Measurements from ENCODE around the gene TRIM15. TPM values are rescaled to one million over a fixed set of nuclear protein-coding genes. Genes with fewer than 3 reads are reported as not detected.
"Not testable (repeated sequence)": the region's sequence is repeated elsewhere in the genome, so short reads cannot be mapped to it uniquely, and the experiment has no call there.

Gene TRIM15
- not detected in 3 replicates for total RNA-seq

GRCh38 chr6:30163090-30163917 is at the start of gene TRIM15:
Gene TRIM15 (plus strand): TSS chr6:30163546. CDS start chr6:30163685, 139 bp downstream.
- Mint-ChIP-seq H3K36me3 (no peaks in the 10 kb centered on the region), H3K9me3 (no peaks in the 10 kb centered on the region), H3K4me1 (no peaks in the 10 kb centered on the region), H3K4me3 (no peak within 1 kb of the TSS), H3K27me3 (ENCODE audit: low read depth) (peaks cover 78% of the 10 kb centered on the region), H3K27ac (no peak within 1 kb of the TSS)
- DNase-seq (ENCODE audit: low spot score in 2 of 2, unreplicated experiment in 2 of 2), result no peak
- no peak for TF ChIP-seq CTCF (IDR thresholded peaks at IDR 0.05; ENCODE audit: unreplicated experiment)

- no peak for TF ChIP-seq CTCF (IDR thresholded peaks at IDR 0.05; ENCODE audit: unreplicated experiment)
- no peak overlapping the region for H3K4me3 Mint-ChIP-seq
- DNase-seq (ENCODE audit: low spot score in 2 of 2, unreplicated experiment in 2 of 2), result no peak
- H3K36me3 Mint-ChIP-seq, result no peaks in the 10 kb centered on the region
- H3K9me3 Mint-ChIP-seq, result no peaks in the 10 kb centered on the region
- no peaks in the 10 kb centered on the region for H3K4me1 Mint-ChIP-seq
- H3K27ac Mint-ChIP-seq, result no peak overlapping the region
- H3K27me3 Mint-ChIP-seq (ENCODE audit: low read depth), result peaks cover 74% of the 10 kb centered on the region
Observed at GRCh38 chr6:30113841-30114240, 49.5 kb upstream of the TRIM15 start.

GRCh38 chr6:30116724-30117123 is 46.6 kb upstream of the TRIM15 start:
- peaks cover 78% of the 10 kb centered on the region for H3K27me3 Mint-ChIP-seq (ENCODE audit: low read depth)
- no peaks in the 10 kb centered on the region for H3K9me3 Mint-ChIP-seq
- DNase-seq (ENCODE audit: low spot score in 2 of 2, unreplicated experiment in 2 of 2), result no peak
- TF ChIP-seq CTCF (IDR thresholded peaks at IDR 0.05; ENCODE audit: unreplicated experiment), result peak; percentile 59
- H3K4me3 Mint-ChIP-seq, result no peak overlapping the region
- no peaks in the 10 kb centered on the region for H3K4me1 Mint-ChIP-seq
- H3K36me3 Mint-ChIP-seq, result no peaks in the 10 kb centered on the region
- H3K27ac Mint-ChIP-seq, result no peak overlapping the region

- DNase-seq (ENCODE audit: low spot score in 2 of 2, unreplicated experiment in 2 of 2); H3K27ac Mint-ChIP-seq; H3K4me1 Mint-ChIP-seq; H3K9me3 Mint-ChIP-seq; H3K36me3 Mint-ChIP-seq; H3K4me3 Mint-ChIP-seq: not testable (repeated sequence)
- peaks cover 76% of the 10 kb centered on the region for H3K27me3 Mint-ChIP-seq (ENCODE audit: low read depth)
Observed at GRCh38 chr6:30118691-30119090, 44.7 kb upstream of the TRIM15 start.

GRCh38 chr6:30121446-30122366 is 41.6 kb upstream of the TRIM15 start:
- no peaks in the 10 kb centered on the region for H3K4me1 Mint-ChIP-seq
- H3K4me3 Mint-ChIP-seq, result no peak overlapping the region
- H3K9me3 Mint-ChIP-seq, result no peaks in the 10 kb centered on the region
- TF ChIP-seq CTCF (IDR thresholded peaks at IDR 0.05; ENCODE audit: unreplicated experiment), result no peak
- H3K36me3 Mint-ChIP-seq, result no peaks in the 10 kb centered on the region
- H3K27ac Mint-ChIP-seq, result no peak overlapping the region
- no peak for DNase-seq (ENCODE audit: low spot score in 2 of 2, unreplicated experiment in 2 of 2)
- peaks cover 81% of the 10 kb centered on the region for H3K27me3 Mint-ChIP-seq (ENCODE audit: low read depth)

- Mint-ChIP-seq H3K36me3 (no peaks in the 10 kb centered on the region), H3K27me3 (ENCODE audit: low read depth) (peaks cover 86% of the 10 kb centered on the region), H3K9me3 (no peaks in the 10 kb centered on the region), H3K4me3 (no peak overlapping the region), H3K4me1 (peaks cover 4% of the 10 kb centered on the region), H3K27ac (no peak overlapping the region)
- DNase-seq (ENCODE audit: low spot score in 2 of 2, unreplicated experiment in 2 of 2), result no peak
- no peak for TF ChIP-seq CTCF (IDR thresholded peaks at IDR 0.05; ENCODE audit: unreplicated experiment)
Observed at GRCh38 chr6:30122515-30122914, 40.8 kb upstream of the TRIM15 start.

All from mesothelial cell of epicardium (in vitro differentiated cells).